ENCODE data around the gene PRPSAP2.

GRCh38 chr17:18950944-18951905, 93.3 kb downstream of the PRPSAP2 start:
- TF ChIP-seq CTCF (IDR thresholded peaks at IDR 0.05) = no peak
- TF ChIP-seq EZH2 (IDR thresholded peaks at IDR 0.05; ENCODE audit: borderline replicate concordance, insufficient read depth, low read depth, low read length, poor library complexity, severe bottlenecking) = no peak

Measured in B cell (primary cell).